GM19467 (cell line): ENCODE results near the gene ENOX2.
"Not testable (repeated sequence)": the region's sequence is repeated elsewhere in the genome, so short reads cannot be mapped to it uniquely, and the experiment has no call there.

Experiments
- ATAC-seq: cut with Tn5 transposase; IDR thresholded peaks from one replicate; pipeline ENCODE4 v1.9.1; 2021; ENCODE audit warnings: mild to moderate bottlenecking, moderate library complexity; ENCODE audit not compliant: unreplicated experiment

The ENOX2 gene

GRCh38 chrX:130709178-130709577, 193.8 kb downstream of the ENOX2 start:
- not testable (repeated sequence) for ATAC-seq

- ATAC-seq = no peak
Measured at GRCh38 chrX:130705591-130705990, 197.4 kb downstream of the ENOX2 start.

GRCh38 chrX:130704053-130705038, 198.7 kb downstream of the ENOX2 start:
- ATAC-seq = no peak

GRCh38 chrX:130702867-130703707, 199.9 kb downstream of the ENOX2 start:
- no peak for ATAC-seq

- ATAC-seq = no peak
Measured at GRCh38 chrX:130700629-130701028, 202.4 kb downstream of the ENOX2 start.

GRCh38 chrX:130699618-130700017, 203.4 kb downstream of the ENOX2 start:
- no peak for ATAC-seq

GRCh38 chrX:130696542-130696941, 206.5 kb downstream of the ENOX2 start:
- ATAC-seq = no peak

- no peak for ATAC-seq
Measured at GRCh38 chrX:130695931-130696330, 207.1 kb downstream of the ENOX2 start.

- ATAC-seq = no peak
Measured at GRCh38 chrX:130694983-130695382, 208.0 kb downstream of the ENOX2 start.

GRCh38 chrX:130691576-130691975, 211.4 kb downstream of the ENOX2 start:
- no peak for ATAC-seq

- ATAC-seq = no peak
Measured at GRCh38 chrX:130688360-130688759, 214.6 kb downstream of the ENOX2 start.

- no peak for ATAC-seq
Measured at GRCh38 chrX:130682990-130683389, 220.0 kb downstream of the ENOX2 start.

GRCh38 chrX:130680164-130681035, 222.6 kb downstream of the ENOX2 start:
- no peak for ATAC-seq

- ATAC-seq = no peak
Measured at GRCh38 chrX:130676861-130677260, 226.1 kb downstream of the ENOX2 start.

GRCh38 chrX:130672214-130672613, 230.8 kb downstream of the ENOX2 start:
- ATAC-seq = no peak

- no peak for ATAC-seq
Measured at GRCh38 chrX:130669233-130669632, 233.8 kb downstream of the ENOX2 start.

GRCh38 chrX:130665263-130665662, 237.7 kb downstream of the ENOX2 start:
- no peak for ATAC-seq

GRCh38 chrX:130658310-130658709, 244.7 kb downstream of the ENOX2 start:
- ATAC-seq = no peak

GRCh38 chrX:130654409-130654950, 248.5 kb downstream of the ENOX2 start:
- no peak for ATAC-seq

- ATAC-seq = no peak
Measured at GRCh38 chrX:130652824-130653578, 250.0 kb downstream of the ENOX2 start.
